Measurements from ENCODE around the gene GPR137C. TPM values are rescaled to one million over a fixed set of nuclear protein-coding genes. Genes with fewer than 3 reads are reported as not detected.

Gene GPR137C
- polyA plus RNA-seq, 1 donor (not counting 4 experiments of a cell fraction or from before 2014, with no cell fraction given): 0.05 TPM

DNA sequence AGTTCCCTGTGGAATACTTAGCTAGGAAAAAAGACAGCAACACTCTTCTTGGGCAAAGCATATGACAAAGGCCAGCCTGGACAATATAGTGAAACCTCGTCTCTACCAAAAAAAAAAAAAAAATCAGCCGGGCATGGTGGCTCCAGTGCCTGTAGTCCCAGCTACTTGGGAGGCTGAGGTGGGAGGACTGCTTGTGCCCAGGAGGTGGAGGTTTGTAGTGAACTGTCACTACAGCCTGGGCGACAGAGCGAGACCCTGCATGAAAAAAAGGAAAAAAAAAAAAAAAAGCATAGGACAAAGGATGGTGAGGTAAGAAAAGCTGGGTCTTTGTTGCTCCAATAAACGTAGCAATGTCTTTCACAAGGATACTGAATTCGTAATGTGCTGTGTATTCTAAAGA is 1.4 kb upstream of the GPR137C start:
- H4K20me1 ChIP-seq (ENCODE audit: control insufficient read depth, extremely low read depth, insufficient read depth, low read length): no peaks in the 10 kb centered on the region
- H3K9me3 ChIP-seq (ENCODE audit: control insufficient read depth, low read depth, low read length): no peaks in the 10 kb centered on the region
- no peaks in the 10 kb centered on the region for H3K36me3 ChIP-seq (ENCODE audit: control insufficient read depth in 2 of 2, extremely low read depth in 1 of 2, insufficient read depth in 2 of 2, low read length in 2 of 2)
- no peak overlapping the region for H3K27ac ChIP-seq (ENCODE audit: control insufficient read depth, insufficient read depth, low read length)
- DNase-seq (ENCODE audit: low read depth, low spot score) (no peak), FAIRE-seq (no peak)
- no peaks in the 10 kb centered on the region for H3K79me2 ChIP-seq (ENCODE audit: control insufficient read depth, insufficient read depth, low read length)
- H3K9me1 ChIP-seq (ENCODE audit: control insufficient read depth, extremely low read depth, insufficient read depth, low read length): no peaks in the 10 kb centered on the region
- dilution Hi-C loops (cut with MboI; ENCODE audit: extremely low pct_ligation_motif_present, low sequenced_read_pairs): no loop called here
- peak overlapping the region in 1 of 3 experiments; percentile 80 for H3K4me3 ChIP-seq (ENCODE audit: control insufficient read depth in 2 of 3, extremely low read depth in 1 of 3, insufficient read depth in 2 of 3, low read depth in 1 of 3, low read length in 3 of 3)
- H2AFZ ChIP-seq (ENCODE audit: control insufficient read depth, low read length): no peak overlapping the region
- H3K4me2 ChIP-seq (ENCODE audit: control insufficient read depth, extremely low read depth, insufficient read depth, low read depth, low read length): peak overlapping the region; percentile 89
- H3K27me3 ChIP-seq (ENCODE audit: control insufficient read depth, extremely low read depth, insufficient read depth, low read length): no peaks in the 10 kb centered on the region
- H3K9ac ChIP-seq (ENCODE audit: control insufficient read depth, extremely low read depth, insufficient read depth, low read length): peak overlapping the region; percentile 67
- H3K4me1 ChIP-seq (ENCODE audit: control insufficient read depth, extremely low read depth, insufficient read depth, low read length): peaks cover 12% of the 10 kb centered on the region
- TF ChIP-seq, protein P1, sequence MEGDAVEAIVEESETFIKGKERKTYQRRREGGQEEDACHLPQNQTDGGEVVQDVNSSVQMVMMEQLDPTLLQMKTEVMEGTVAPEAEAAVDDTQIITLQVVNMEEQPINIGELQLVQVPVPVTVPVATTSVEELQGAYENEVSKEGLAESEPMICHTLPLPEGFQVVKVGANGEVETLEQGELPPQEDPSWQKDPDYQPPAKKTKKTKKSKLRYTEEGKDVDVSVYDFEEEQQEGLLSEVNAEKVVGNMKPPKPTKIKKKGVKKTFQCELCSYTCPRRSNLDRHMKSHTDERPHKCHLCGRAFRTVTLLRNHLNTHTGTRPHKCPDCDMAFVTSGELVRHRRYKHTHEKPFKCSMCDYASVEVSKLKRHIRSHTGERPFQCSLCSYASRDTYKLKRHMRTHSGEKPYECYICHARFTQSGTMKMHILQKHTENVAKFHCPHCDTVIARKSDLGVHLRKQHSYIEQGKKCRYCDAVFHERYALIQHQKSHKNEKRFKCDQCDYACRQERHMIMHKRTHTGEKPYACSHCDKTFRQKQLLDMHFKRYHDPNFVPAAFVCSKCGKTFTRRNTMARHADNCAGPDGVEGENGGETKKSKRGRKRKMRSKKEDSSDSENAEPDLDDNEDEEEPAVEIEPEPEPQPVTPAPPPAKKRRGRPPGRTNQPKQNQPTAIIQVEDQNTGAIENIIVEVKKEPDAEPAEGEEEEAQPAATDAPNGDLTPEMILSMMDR (optimal IDR thresholded peaks at IDR 0.05 in 1 of 3, IDR thresholded peaks at IDR 0.05 in 1 of 3, conservative IDR thresholded peaks at IDR 0.05 in 1 of 3; ENCODE audit: extremely low read depth in 1 of 3, insufficient read depth in 2 of 3, low read length in 3 of 3): no peak
- TF ChIP-seq EZH2 (IDR thresholded peaks at IDR 0.05; ENCODE audit: low read length): no peak

DNA sequence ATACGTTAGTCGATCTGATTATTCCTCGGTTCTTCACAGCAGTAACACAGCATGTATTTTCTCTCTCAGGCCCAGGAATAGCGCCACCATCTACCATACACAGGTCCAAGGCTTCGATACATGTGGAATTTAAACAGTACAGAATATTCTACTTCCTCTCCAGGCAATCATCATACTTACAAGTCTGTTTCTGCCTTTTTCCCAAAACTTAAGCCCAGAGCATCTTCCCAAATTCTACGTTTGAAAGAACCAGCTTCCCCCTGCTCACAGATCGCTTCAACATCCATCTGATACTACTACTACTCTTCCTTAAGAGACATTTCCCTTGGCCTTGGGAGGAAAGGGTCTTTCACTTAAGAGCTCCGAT is 957 bp upstream of the GPR137C start:
- TF ChIP-seq, protein P1 (optimal IDR thresholded peaks at IDR 0.05 in 1 of 3, IDR thresholded peaks at IDR 0.05 in 1 of 3, conservative IDR thresholded peaks at IDR 0.05 in 1 of 3; ENCODE audit: extremely low read depth in 1 of 3, insufficient read depth in 2 of 3, low read length in 3 of 3): peak; percentile 12 to 49 (median 23)
- TF ChIP-seq EZH2 (IDR thresholded peaks at IDR 0.05; ENCODE audit: low read length): no peak
- H3K27ac ChIP-seq (ENCODE audit: control insufficient read depth, insufficient read depth, low read length): peak overlapping the region; percentile 70

More for the DNA sequence above, 957 bp upstream of the GPR137C start:
- H2AFZ ChIP-seq (ENCODE audit: control insufficient read depth, low read length): peak overlapping the region; percentile 90
- peak overlapping the region; percentile 89 for H3K4me2 ChIP-seq (ENCODE audit: control insufficient read depth, extremely low read depth, insufficient read depth, low read depth, low read length)
- dilution Hi-C loops (cut with MboI; ENCODE audit: extremely low pct_ligation_motif_present, low sequenced_read_pairs): no loop called here
- H3K27me3 ChIP-seq (ENCODE audit: control insufficient read depth, extremely low read depth, insufficient read depth, low read length): no peaks in the 10 kb centered on the region
- H3K4me3 ChIP-seq (ENCODE audit: control insufficient read depth in 2 of 3, extremely low read depth in 1 of 3, insufficient read depth in 2 of 3, low read depth in 1 of 3, low read length in 3 of 3): peak overlapping the region; percentile 56 to 80 (median 63)
- DNase-seq (ENCODE audit: low read depth, low spot score) (no peak), FAIRE-seq (peak; percentile 13)
- peaks cover 12% of the 10 kb centered on the region for H3K4me1 ChIP-seq (ENCODE audit: control insufficient read depth, extremely low read depth, insufficient read depth, low read length)
- H3K9me1 ChIP-seq (ENCODE audit: control insufficient read depth, extremely low read depth, insufficient read depth, low read length): no peaks in the 10 kb centered on the region
- H3K9ac ChIP-seq (ENCODE audit: control insufficient read depth, extremely low read depth, insufficient read depth, low read length): peak overlapping the region; percentile 67
- H4K20me1 ChIP-seq (ENCODE audit: control insufficient read depth, extremely low read depth, insufficient read depth, low read length): no peaks in the 10 kb centered on the region
- H3K36me3 ChIP-seq (ENCODE audit: control insufficient read depth in 2 of 2, extremely low read depth in 1 of 2, insufficient read depth in 2 of 2, low read length in 2 of 2): no peaks in the 10 kb centered on the region
- H3K79me2 ChIP-seq (ENCODE audit: control insufficient read depth, insufficient read depth, low read length): no peaks in the 10 kb centered on the region
- no peaks in the 10 kb centered on the region for H3K9me3 ChIP-seq (ENCODE audit: control insufficient read depth, low read depth, low read length)

Measured in keratinocyte (primary cell).